CD4-positive, alpha-beta T cell (primary cell): ENCODE data around the gene PNPLA7. TPM values are rescaled to one million over a fixed set of nuclear protein-coding genes. Genes with fewer than 3 reads are reported as not detected.

Source experiments
- ATAC-seq: fragments of 200-7000 bp; cut with Tn5 transposase; one replicate; pipeline ENCODE4 v1.10.0; 2022; ENCODE audit warnings: mild to moderate bottlenecking; ENCODE audit not compliant: poor library complexity
- CTCF ChIA-PET: fragments of 350-600 bp; sonication (Branson Sonifier 250); formaldehyde crosslinking; loops from one replicate; lab custom pipeline; 2021; ENCODE audit warnings: antibody characterized with exemption, inconsistent platforms; lab: Charles Lee
- POLR2A ChIA-PET: fragments of 350-600 bp; sonication (Branson Sonifier 250); formaldehyde crosslinking; loops from one replicate; lab custom pipeline; 2021; ENCODE audit warnings: antibody characterized with exemption, inconsistent platforms; lab: Charles Lee
- DNase-seq, 14 experiments: peaks; one replicate each; pipeline ENCODE4 v3.0.0-alpha.2; 2013 to 2020; ENCODE audit warnings: mixed read lengths in 2 of 14
- H3K27ac ChIP-seq, 2 donors: one replicate each; pipeline versions ENCODE4 v1.5.1 to v1.7.0; 2013; ENCODE audit warnings: low read length in 2 of 2, low read depth in 1 of 2, mild to moderate bottlenecking in 1 of 2
- H3K27me3 ChIP-seq, 2 experiments: 1 replicate in 1 of 2; 2 replicates in 1 of 2; pipeline versions ENCODE4 v1.6.1 to v1.7.0; 2013; ENCODE audit warnings: low read length in 2 of 2, control low read depth in 1 of 2, mild to moderate bottlenecking in 1 of 2, moderate library complexity in 1 of 2; ENCODE audit not compliant: insufficient read depth in 2 of 2, control insufficient read depth in 1 of 2
- H3K36me3 ChIP-seq: one replicate; pipeline ENCODE4 v1.6.1; 2013; ENCODE audit warnings: low read length, control low read depth; ENCODE audit not compliant: insufficient read depth
- H3K4me1 ChIP-seq: one replicate; pipeline ENCODE4 v1.6.1; 2013; ENCODE audit warnings: low read length, control low read depth; ENCODE audit not compliant: insufficient read depth
- H3K4me3 ChIP-seq: one replicate; pipeline ENCODE4 v1.5.1; 2013; ENCODE audit warnings: mild to moderate bottlenecking, low read length, moderate library complexity
- H3K9me3 ChIP-seq, 2 experiments: 1 replicate in 1 of 2; 2 replicates in 1 of 2; pipeline versions ENCODE4 v1.6.1 to v1.7.0; 2013; ENCODE audit warnings: low read length in 2 of 2, mild to moderate bottlenecking in 2 of 2, control low read depth in 1 of 2, moderate library complexity in 1 of 2; ENCODE audit not compliant: control insufficient read depth in 1 of 2, insufficient read depth in 1 of 2
- H3K27ac Mint-ChIP-seq: one replicate; pipeline ENCODE4 v1.8.0; 2020; ENCODE audit warnings: mixed read lengths
- H3K27me3 Mint-ChIP-seq: one replicate; pipeline ENCODE4 v1.8.0; 2021; ENCODE audit warnings: mixed read lengths
- H3K36me3 Mint-ChIP-seq: one replicate; pipeline ENCODE4 v1.8.0; 2021; ENCODE audit warnings: low read depth, mixed read lengths
- H3K4me1 Mint-ChIP-seq: one replicate; pipeline ENCODE4 v1.8.0; 2021; ENCODE audit warnings: low read depth, mixed read lengths
- H3K4me3 Mint-ChIP-seq: one replicate; pipeline ENCODE4 v1.8.0; 2020; ENCODE audit warnings: mild to moderate bottlenecking, mixed read lengths
- H3K9me3 Mint-ChIP-seq: one replicate; pipeline ENCODE4 v1.8.0; 2020; ENCODE audit warnings: mixed read lengths
- CTCF ChIP-seq: fragments of 200-600 bp; IDR thresholded peaks from one replicate; pipeline ENCODE4 v1.8.0; 2022; ENCODE audit warnings: antibody characterized with exemption, mild to moderate bottlenecking
- intact Hi-C, 2 experiments: fragments of 100-400 bp; cut with DNase I in 1 of 2; cut with micrococcal nuclease in 1 of 2; formaldehyde crosslinking; loops; one replicate each; pipeline versions ENCODE4 v1.15.1 to v1.9.0; 2023 to 2025; cut with DNase I, micrococcal nuclease
- total RNA-seq, 174 experiments: library from RNA in 2 of 174; stranded (reverse) in 2 of 174; gene quantifications; one replicate each; pipeline ENCODE4 v1.2.3 and lab custom pipeline; 2021 to 2026

PNPLA7 gene
- total RNA-seq, 2 experiments from 2014 or later = 7.8 to 8.4 TPM

GRCh38 chr9:137454597-137455358 lies 95.4 kb downstream of the PNPLA7 start:
- no peaks in the 10 kb centered on the region for H3K27me3 ChIP-seq
- peak overlapping the region; percentile 59 for H3K4me3 ChIP-seq
- DNase-seq = peak in 2 of 14 experiments; percentile 8 to 54
- peaks cover 40% of the 10 kb centered on the region for H3K4me1 Mint-ChIP-seq
- H3K4me3 Mint-ChIP-seq = peak overlapping the region; percentile 76
- H3K27me3 Mint-ChIP-seq = no peaks in the 10 kb centered on the region
- H3K27ac Mint-ChIP-seq = peak overlapping the region; percentile 47
- TF ChIP-seq CTCF = no peak
- no peak overlapping the region for H3K27ac ChIP-seq
- peaks cover 17% of the 10 kb centered on the region for H3K36me3 ChIP-seq
- H3K36me3 Mint-ChIP-seq = peaks cover 20% of the 10 kb centered on the region
- peaks cover 89% of the 10 kb centered on the region for H3K4me1 ChIP-seq
- no peaks in the 10 kb centered on the region for H3K9me3 Mint-ChIP-seq
- intact Hi-C loops = loop anchor here in 1 of 2 experiments (2.0 to 10.0 kb wide), 3 partner anchors 96 to 660 kb away; partner anchors contain the start of genes ARRDC1, CCDC183, MRPL41 and PNPLA7
- ChIA-PET CTCF (interaction anchor here (1.9 kb wide), 1 partner anchor 31 kb away, joined by 4 read pairs; the partner anchor contains the start of genes EXD3 and NOXA1), POLR2A (no interaction called here)
- no peak for ATAC-seq
- peaks cover 0 to 10% of the 10 kb centered on the region in 2 experiments for H3K9me3 ChIP-seq

DNA sequence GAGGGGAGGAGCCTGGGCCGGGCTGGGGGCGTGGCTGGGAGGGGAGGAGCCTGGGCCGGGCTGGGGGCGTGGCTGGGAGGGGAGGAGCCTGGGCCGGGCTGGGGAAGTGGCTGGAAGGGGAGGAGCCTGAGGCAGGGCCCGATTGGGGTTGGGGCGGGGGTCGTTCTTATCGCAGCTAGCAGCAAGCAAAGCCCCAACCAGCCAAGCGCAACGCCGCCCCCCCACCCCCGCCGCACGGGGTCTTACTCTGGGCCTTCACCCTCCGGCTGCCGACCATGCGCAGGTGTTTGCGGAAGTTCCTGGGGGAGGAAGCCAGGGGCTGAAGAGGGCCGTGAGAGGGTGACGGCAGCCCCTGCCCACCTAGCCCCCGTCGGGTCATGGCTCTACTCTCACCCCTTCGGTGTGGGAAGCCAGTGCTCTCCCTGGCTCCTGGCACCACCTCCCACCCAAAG lies 96.0 kb downstream of the PNPLA7 start:
- H3K27ac Mint-ChIP-seq = peak overlapping the region; percentile 47
- H3K27me3 Mint-ChIP-seq = no peaks in the 10 kb centered on the region
- intact Hi-C loops = loop anchor here in 1 of 2 experiments (2.0 to 10.0 kb wide), 2 partner anchors 97 to 659 kb away; partner anchors contain the start of genes CCDC183, MRPL41, PNPLA7 and TMEM141
- peak overlapping the region; percentile 76 for H3K4me3 Mint-ChIP-seq
- H3K36me3 Mint-ChIP-seq = peaks cover 20% of the 10 kb centered on the region
- POLR2A ChIA-PET = interaction anchor here (1.3 kb wide), 1 partner anchor 32 kb away, joined by 4 read pairs; the partner anchor contains the start of genes EXD3 and NOXA1
- Histone ChIP-seq H3K36me3 (peaks cover 17% of the 10 kb centered on the region), H3K27ac (no peak overlapping the region), H3K4me3 (peak overlapping the region; percentile 59), H3K27me3 (no peaks in the 10 kb centered on the region), H3K9me3 (peaks cover 0 to 10% of the 10 kb centered on the region in 2 experiments), H3K4me1 (peaks cover 89% of the 10 kb centered on the region)
- H3K4me1 Mint-ChIP-seq = peaks cover 39% of the 10 kb centered on the region
- H3K9me3 Mint-ChIP-seq = no peaks in the 10 kb centered on the region
- TF ChIP-seq CTCF = no peak
- peak; percentile 28 for ATAC-seq
- peak in 11 of 14 experiments; percentile 27 to 75 (median 48) for DNase-seq
- CTCF ChIA-PET = interaction anchor here (1.9 kb wide), 1 partner anchor 31 kb away, joined by 4 read pairs; the partner anchor contains the start of genes EXD3 and NOXA1

DNA sequence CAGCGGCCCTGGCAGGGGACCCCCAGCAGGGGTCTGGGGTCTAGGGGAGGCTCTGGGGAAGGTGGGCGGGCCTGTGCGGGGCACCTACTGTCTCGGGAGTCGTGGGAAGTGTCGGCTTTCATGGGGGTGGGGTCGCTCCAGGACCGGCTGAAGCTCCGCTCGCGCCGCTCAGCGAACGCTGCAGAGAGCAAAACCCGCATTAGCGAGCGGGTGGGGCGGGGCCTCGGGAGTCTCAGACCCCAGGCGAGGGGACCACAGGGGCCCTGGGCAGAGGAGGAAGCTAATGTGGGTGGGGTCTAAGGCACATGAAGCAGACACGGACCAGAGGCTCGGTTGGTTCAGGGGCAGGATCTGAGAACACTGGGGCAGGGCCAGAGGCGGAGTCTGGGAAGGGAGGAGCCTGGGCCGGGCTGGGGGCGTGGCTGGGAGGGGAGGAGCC lies 96.5 kb downstream of the PNPLA7 start:
- no peak for TF ChIP-seq CTCF
- H3K27me3 ChIP-seq = no peaks in the 10 kb centered on the region
- ATAC-seq (peak; percentile 70), DNase-seq (peak; percentile 52 to 80 (median 59))
- H3K9me3 Mint-ChIP-seq = no peaks in the 10 kb centered on the region
- no peaks in the 10 kb centered on the region for H3K27me3 Mint-ChIP-seq
- H3K4me1 Mint-ChIP-seq = peaks cover 39% of the 10 kb centered on the region
- H3K4me1 ChIP-seq = peaks cover 88% of the 10 kb centered on the region
- H3K27ac ChIP-seq = no peak overlapping the region
- H3K36me3 ChIP-seq = peaks cover 17% of the 10 kb centered on the region
- H3K4me3 Mint-ChIP-seq = peak overlapping the region; percentile 67
- peak overlapping the region; percentile 71 for H3K27ac Mint-ChIP-seq
- H3K4me3 ChIP-seq = peak overlapping the region; percentile 25
- intact Hi-C loops = loop anchor here in 1 of 2 experiments (2.0 to 10.0 kb wide), 2 partner anchors 97 to 659 kb away; partner anchors contain the start of genes CCDC183, MRPL41, PNPLA7 and TMEM141
- CTCF ChIA-PET = interaction anchor here (1.9 kb wide), 1 partner anchor 30 kb away, joined by 4 read pairs; the partner anchor contains the start of genes EXD3 and NOXA1
- POLR2A ChIA-PET = interaction anchor here (1.3 kb wide), 1 partner anchor 31 kb away, joined by 4 read pairs; the partner anchor contains the start of genes EXD3 and NOXA1
- H3K9me3 ChIP-seq = peaks cover 0 to 10% of the 10 kb centered on the region in 2 experiments
- H3K36me3 Mint-ChIP-seq = peaks cover 20% of the 10 kb centered on the region
